RWPE1 (cell line): ENCODE results near the gene MAS1L.

Source experiments
- CTCF ChIA-PET: fragments of 350-600 bp; sonication (Branson Sonifier 250); formaldehyde crosslinking; extraction: SDS; loops from one replicate; lab custom pipeline; 2021; lab: Yijun Ruan, JAX
- POLR2A ChIA-PET: fragments of 400-600 bp; formaldehyde crosslinking; extraction: SDS; loops from one replicate; lab custom pipeline; 2020; ENCODE audit warnings: antibody characterized with exemption; ENCODE audit not compliant: low non-redundant PET; lab: Yijun Ruan, JAX
- DNase-seq: peaks from one replicate; pipeline ENCODE4 v3.0.0; 2012; ENCODE audit warnings: low spot score
- H3K27ac ChIP-seq: fragments of 450-650 bp; 2 replicates; pipeline ENCODE4 v1.5.1; 2017
- CTCF ChIP-seq: fragments of 450-650 bp; conservative IDR thresholded peaks from 2 replicates; pipeline ENCODE4 v1.5.1; 2017; ENCODE audit warnings: low read depth, mild to moderate bottlenecking

MAS1L gene

DNA sequence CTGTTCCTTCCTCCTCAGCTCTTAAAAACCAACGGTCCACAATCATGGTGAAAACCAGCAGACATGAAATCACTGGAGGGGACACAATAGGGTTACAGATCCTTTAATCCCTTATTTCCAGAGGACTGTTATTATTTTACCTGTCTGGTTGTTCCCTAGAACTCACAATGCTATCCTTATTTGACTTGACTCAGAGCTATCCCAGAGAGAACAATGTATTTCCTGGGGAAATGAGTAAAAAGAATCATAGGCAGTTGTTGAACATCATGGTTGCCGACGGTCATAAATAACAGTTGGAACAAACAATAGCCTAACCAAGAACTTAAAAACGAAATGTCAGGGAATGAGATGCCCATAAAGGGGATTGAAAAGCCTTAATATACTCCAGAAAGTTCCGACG is 21.5 kb downstream of the MAS1L start:
- H3K27ac ChIP-seq = no peak overlapping the region
- no peak for DNase-seq
- CTCF ChIA-PET = no interaction called here
- POLR2A ChIA-PET = no interaction called here
- TF ChIP-seq CTCF = no peak

- ChIA-PET POLR2A (no interaction called here), CTCF (no interaction called here)
- no peak for DNase-seq
These were observed 22.0 kb downstream of the MAS1L start for GRCh38 chr6:29465801-29466200.

GRCh38 chr6:29465279-29465678 is 22.5 kb downstream of the MAS1L start:
- POLR2A ChIA-PET = no interaction called here
- CTCF ChIA-PET = no interaction called here
- H3K27ac ChIP-seq = no peak overlapping the region
- no peak for DNase-seq
- TF ChIP-seq CTCF = no peak

More at GRCh38 chr6:29465801-29466200, 22.0 kb downstream of the MAS1L start:
- H3K27ac ChIP-seq = no peak overlapping the region
- no peak for TF ChIP-seq CTCF

DNA sequence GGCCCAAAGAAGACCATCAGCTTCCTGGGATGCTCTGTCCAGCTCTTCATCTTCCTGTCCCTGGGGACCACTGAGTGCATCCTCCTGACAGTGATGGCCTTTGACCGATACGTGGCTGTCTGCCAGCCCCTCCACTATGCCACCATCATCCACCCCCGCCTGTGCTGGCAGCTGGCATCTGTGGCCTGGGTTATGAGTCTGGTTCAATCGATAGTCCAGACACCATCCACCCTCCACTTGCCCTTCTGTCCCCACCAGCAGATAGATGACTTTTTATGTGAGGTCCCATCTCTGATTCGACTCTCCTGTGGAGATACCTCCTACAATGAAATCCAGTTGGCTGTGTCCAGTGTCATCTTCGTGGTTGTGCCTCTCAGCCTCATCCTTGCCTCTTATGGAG is 25.7 kb downstream of the MAS1L start:
- ChIA-PET POLR2A (no interaction called here), CTCF (no interaction called here)
- DNase-seq = no peak
- H3K27ac ChIP-seq = no peak overlapping the region
- no peak for TF ChIP-seq CTCF

- no peak overlapping the region for H3K27ac ChIP-seq
- POLR2A ChIA-PET = no interaction called here
- no peak for DNase-seq
- TF ChIP-seq CTCF = no peak
- CTCF ChIA-PET = no interaction called here
These were observed 26.5 kb downstream of the MAS1L start for GRCh38 chr6:29461021-29461814.

DNA sequence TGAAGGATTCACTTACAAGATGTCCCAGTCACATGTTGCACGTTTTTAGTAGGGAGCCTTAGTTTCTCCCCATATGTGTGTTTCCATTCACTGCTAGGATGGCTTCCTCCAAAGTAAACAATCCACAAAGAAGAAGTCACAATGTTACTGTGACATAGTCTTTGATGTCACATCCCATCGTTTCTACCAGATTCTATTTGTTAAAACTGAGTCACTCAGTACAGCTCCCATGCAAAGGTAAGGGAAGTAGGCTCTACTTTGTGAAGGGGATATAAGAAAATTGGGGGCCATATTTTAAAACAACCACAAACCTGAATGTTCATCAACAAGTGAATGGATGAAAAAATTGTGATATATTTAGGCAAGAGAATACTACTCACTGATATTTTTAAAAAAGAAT is 30.8 kb downstream of the MAS1L start, which contains the start of the genes OR11A1 and OR2H1:
Gene OR11A1, minus strand, starts transcription at position 101 of the 400 bp plus-strand sequence. CDS start 29,430 bp downstream, outside the sequence.
Gene OR2H1, plus strand, starts transcription at position 185 of the 400 bp plus-strand sequence. CDS start 4,615 bp downstream, outside the sequence.
- no peak for DNase-seq
- CTCF ChIA-PET = no interaction called here
- no peak within 1 kb of the TSS for H3K27ac ChIP-seq
- TF ChIP-seq CTCF = no peak
- POLR2A ChIA-PET = no interaction called here
